SK-MEL-5 (cell line): Measurements from ENCODE around the gene MAD1L1. TPM values are rescaled to one million over a fixed set of nuclear protein-coding genes. Genes with fewer than 3 reads are reported as not detected.
"Not testable (repeated sequence)": the region's sequence is repeated elsewhere in the genome, so short reads cannot be mapped to it uniquely, and the experiment has no call there.

ENCODE experiments used
- DNase-seq: peaks from one replicate; pipeline ENCODE4 v3.0.0-alpha.2; 2016; ENCODE audit warnings: low read depth, low spot score
- in situ Hi-C: cut with HindIII; loops from 2 replicates; pipeline ENCODE4 v1.10.0; 2016; ENCODE audit warnings: low sequenced_read_pairs, high pct_unique_total_duplicates, low pct_unique_long_range_greater_than_20kb
- total RNA-seq: library from RNA; depleted of rRNA; stranded (reverse); fragments of >200 nt; shearing (Covaris generic); gene quantifications from 2 replicates; pipeline ENCODE4 v1.2.3, GENCODE V29; 2014

The MAD1L1 gene
- total RNA-seq, 1 experiment from 2014 or later, result 204 TPM

DNA sequence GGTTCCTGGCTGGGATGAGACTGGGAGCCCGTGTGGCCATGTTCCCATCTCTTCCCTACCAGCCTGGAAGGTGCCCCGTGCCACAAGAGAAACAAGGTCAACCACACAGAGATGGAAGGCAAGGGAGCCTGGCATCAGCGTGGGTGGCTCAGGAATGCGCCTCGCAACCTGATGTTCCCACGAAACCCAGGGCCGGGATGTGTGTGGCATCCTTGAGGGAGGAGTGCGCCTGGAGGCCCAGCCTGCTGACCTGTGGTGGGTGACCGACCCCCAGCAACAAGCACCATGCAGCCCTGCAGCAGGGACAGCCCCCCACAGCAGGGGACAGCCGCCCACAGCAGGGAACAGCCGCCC lies 295.5 kb downstream of the MAD1L1 start:
- in situ Hi-C loops, result no loop called here
- no peak for DNase-seq

DNA sequence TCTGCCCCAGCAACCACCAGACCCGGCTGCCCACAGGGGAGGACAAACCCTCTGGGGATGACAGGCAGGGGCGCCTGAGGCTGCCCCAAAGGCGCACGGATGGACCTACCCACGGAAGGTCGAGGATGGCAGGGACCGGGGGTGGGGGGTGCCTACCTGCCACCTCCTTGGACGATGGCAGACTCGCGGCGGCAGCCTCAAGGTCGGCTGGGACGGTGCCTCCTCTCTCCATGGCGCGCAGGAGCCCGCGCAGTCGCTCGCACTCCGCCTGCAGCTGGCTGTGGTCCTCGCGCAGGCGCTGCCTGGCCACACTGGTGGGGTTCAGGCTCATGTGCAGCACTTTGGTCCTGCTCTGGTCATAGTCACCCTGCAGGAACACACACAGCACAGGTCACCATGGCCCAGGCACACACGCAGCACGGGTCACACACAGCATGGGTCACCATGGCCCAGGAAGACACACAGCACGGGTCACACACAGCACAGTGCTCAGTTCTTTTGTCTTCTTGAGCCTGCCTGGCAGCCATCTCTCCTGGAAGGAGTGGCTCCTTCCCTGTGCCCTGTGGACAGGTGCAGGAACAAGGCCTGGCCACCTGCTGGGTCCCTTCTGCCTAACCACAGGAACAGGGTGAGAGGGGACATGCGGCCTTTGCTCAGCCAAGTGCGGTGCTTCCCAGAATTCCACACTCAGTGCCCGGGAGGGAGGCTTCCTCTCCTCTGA lies 296.1 kb downstream of the MAD1L1 start:
- in situ Hi-C loops, result no loop called here

DNA sequence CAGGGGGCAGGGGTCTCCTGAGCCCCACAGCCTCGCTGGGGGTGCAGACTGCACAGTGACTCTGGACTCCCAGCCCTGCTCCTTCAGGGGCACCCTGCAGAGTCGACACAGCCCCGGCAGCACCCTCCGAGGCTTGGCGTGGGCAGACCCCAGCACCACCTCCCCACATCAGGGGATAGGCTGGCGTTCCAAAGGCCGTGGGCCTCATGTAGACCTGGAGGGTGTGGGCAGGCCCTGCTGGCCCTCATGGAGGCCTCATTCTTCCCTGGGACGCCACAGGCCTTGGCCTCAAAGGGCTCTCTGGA lies 296.8 kb downstream of the MAD1L1 start:
- in situ Hi-C loops, result no loop called here

More for the DNA sequence above, 296.1 kb downstream of the MAD1L1 start:
- no peak for DNase-seq

DNA sequence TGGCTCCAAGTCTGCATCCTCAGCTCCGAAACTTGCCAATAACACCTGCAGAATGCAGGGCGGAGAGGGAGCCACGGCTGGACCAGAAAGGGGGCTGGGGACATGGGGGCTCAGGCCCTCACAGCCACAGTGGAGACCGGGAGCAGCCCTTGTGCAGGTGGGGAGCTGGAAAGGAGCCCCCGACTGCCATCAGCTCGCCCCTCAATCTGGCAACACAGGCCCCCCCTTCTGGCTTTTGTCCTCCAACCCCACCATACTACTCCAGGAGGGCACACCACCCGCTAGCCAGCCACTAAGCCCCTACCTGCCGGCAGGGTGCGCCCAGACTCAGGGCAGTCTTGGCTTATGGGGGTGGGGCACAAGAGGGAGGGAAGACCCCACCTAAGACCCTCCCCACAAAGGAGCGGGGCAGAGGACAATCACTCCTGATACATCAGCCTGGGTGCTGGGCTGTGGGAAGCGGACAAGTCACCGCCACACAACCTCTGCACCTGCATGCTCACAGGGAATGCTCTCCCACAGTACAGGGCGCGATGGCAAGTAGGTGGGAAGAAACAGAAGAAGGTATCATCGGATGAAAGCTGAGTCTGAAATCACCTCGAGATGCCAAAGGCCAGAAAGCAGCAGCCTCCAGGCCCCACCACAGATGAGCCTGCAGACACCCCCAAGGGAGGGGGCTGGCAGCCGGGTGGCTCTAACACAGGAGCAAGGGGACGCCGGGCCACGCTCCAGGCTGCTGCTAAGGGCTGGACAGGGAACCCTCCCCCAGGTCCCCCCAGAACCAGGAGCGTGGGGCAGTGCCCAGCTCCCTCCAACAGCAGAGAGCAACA lies 297.4 kb downstream of the MAD1L1 start:
- in situ Hi-C loops, result no loop called here
- DNase-seq, result no peak

More for the DNA sequence above, 296.8 kb downstream of the MAD1L1 start:
- no peak for DNase-seq

DNA sequence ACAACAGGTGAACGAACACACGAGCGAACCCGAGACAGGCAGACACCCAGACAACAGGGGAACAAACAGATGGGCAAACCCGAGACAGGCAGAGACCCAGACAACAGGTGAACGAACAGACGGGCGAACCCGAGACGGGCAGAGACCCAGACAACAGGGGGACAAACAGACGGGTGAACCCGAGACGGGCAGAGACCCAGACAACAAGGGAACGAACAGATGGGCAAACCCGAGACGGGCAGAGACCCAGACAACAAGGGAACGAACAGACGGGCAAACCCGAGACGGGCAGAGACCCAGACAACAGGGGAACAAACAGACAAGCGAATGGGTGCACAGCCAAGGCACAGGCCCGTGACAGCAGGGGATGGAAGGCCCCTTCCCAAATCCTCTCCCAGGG lies 298.0 kb downstream of the MAD1L1 start:
- no peak for DNase-seq
- in situ Hi-C loops, result no loop called here

DNA sequence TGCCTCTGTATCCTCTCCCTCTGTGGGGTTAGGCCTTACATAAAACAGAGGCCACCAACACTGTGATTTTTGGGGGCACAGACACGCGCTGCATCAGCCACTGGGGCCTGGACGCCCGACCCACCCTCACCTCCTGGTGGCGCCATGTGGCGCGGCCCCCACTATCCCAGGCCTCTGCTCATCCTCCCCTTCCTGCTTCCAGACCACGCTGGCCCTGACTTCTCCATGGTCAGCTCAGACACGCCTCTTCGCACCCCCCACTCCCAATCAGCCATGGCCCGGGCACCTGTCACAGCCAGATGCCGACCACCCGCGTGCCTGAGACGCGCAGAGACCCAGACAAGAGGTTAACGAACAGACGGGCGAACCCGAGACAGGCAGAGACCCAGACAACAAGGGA lies 298.7 kb downstream of the MAD1L1 start:
- in situ Hi-C loops, result no loop called here
- no peak for DNase-seq

DNA sequence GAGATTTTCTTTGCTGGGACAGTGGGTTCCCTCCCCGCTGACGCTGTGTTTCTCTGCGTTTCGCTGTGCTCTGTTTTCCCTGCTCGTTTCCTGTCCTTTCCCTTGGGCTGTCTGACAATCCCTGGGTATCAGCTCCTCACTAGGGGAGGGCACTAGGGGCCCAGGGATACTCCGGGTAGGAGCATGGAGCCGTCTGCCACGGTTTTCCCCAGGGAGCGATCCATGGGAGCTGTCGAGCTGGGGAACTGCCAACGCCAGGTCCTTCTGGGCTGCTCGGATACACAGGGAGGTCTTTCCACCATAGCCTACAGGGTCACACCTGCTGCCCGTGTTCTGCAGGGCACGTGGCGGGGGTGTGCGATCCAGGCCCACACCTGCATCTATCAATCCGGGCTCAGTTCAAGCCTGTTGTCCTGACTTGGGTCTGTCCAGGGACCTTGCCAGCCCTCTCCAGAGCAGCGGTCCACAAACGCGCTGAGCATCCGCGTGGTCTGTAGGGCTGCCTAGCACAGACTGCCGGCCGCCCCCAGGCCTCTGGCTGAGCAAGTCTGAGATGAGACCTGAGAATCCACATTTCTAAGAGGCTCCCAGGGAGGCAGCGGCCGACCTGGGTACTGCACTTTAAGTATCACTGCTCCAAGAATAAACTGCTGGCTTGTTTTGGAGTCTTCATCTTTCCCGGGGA lies 299.5 kb downstream of the MAD1L1 start:
- DNase-seq, result no peak
- in situ Hi-C loops, result no loop called here

DNA sequence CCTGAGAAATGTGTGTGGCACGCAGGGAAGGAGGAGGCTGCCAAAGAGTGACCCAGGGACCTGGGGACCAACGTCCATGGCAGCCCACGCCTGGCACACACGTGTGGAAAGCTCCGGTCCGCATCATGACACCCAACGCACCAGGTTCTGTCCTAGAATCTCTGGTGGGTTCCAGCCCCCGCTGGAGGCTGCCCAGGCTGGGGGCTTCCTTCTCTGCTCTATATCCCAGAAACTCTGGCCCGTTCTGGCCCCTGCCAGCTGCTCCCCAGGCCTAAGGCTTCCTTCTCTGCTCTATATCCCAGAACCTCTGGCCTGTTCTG lies 300.8 kb downstream of the MAD1L1 start:
- in situ Hi-C loops, result no loop called here
- no peak for DNase-seq

DNA sequence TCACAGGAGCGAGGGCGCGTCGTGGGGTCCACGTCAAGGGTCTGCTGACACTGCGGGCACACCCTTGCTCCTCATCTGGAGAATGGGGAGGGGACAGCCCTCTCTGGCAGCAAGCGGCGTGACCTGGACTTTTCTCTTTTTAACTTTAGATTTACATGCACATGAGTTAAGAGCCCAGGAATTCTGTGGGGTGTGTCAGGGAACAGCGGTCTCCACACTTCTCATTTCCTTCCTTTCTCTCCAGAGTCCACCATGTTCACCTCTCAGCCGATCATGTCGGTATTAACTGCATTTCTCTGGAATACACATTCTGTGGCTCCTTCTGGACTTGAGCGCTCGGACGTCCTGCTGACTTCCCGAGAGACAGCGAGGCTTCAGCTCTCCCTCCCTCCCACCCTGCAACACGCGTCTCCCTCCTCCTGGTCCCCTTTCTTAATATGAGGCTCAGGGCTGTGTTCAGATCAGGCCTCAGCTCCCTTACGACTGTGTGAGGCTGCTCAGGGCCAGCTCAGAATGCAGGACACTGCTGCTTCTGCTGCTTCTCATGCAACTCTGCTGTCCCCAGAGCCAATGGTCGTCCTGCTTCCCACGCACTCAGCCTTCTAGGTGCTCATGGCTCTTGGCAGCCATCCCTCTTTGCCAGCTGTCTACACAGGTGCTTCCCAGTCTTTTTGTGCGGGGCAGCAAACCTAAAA lies 301.3 kb downstream of the MAD1L1 start:
- no peak for DNase-seq
- in situ Hi-C loops, result no loop called here

DNA sequence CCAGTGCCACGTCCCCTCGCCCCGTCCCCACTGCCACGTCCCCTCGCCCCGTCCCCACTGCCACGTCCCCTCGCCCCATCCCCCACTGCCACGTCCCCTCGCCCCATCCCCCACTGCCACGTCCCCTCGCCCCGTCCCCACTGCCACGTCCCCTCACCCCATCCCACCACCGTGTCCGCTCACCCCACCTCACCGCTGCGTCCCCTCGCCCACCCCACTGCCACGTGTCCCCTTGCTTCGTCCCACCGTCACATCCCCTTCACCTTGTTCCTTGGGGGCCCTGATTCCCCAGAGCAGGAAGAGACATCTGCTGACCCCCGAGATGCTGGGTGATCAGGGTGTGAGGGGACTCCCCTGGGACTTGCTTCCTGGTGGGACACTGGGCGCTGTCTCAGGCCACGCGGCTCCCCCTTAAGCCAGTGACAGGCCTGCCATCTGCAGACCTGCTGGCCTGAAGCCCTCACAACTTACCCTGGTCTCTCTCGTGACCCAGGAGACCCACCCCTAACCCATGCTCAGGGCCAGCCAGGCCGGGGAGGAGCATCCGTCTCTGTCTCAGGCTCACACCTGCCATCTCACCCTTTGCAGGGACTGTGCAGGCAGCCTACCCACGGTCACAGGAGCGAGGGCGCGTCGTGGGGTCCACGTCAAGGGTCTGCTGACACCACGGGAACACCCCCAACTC lies 302.2 kb downstream of the MAD1L1 start:
- in situ Hi-C loops, result no loop called here

DNA sequence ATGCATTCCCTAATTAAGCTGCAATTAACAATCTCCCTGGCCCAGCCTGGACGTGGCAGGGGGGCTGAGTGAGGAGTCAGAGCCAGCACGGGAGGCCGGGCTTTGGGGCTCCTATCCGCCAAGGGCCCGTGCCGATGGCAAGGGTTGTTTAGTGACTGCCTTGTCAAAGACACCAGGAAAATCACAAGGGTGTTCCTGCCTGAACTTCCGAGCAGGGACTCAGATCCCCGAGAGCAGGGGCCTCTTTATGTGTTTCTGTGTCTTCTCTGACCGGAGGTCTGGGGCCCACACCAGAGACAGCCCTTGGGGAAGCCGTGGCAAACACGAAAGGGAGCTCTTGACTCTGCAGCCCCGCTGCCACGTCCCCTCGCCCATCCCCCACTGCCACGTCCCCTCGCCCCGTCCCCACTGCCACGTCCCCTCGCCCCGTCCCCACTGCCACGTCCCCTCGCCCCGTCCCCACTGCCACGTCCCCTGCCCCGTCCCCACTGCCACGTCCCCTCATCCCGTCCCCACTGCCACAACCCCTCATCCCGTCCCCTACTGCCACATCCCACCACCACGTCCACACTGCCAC lies 303.3 kb downstream of the MAD1L1 start:
- in situ Hi-C loops, DNase-seq: not testable (repeated sequence)

More for the DNA sequence above, 302.2 kb downstream of the MAD1L1 start:
- DNase-seq, result no peak

DNA sequence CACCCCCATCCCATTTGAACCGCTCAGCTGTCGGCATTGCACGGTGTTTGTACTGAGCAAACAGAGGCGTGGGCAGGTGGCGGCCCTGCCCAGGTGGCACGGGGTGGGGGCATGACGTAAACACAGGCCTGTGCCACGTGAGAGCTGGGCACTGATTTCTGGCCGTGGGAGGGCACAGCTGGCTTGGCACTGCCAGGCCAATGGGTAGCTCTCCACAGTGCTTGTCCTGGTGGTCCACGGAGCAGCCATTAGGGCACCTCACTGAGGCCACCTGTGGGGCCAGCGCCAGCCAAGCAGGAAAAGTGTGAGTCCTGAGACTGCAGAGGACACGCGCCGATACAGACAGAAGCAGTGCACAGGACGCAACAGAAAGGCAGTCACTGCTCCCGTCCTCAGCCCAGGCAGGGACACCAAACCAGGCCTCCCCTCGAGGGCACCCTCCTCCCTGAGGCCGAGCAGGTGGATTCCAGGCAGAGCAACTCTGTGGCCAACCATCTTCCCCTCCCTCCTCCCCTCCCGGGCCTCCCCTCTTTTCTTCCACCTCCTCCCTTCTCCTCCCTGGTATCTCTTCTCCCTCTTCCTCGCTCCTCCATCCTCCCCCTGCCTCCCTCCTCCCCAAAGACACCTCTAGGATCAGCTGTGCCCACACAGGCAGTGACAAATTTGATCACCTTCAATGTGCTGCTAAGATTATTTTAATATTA lies 303.9 kb downstream of the MAD1L1 start:
- in situ Hi-C loops, result no loop called here

DNA sequence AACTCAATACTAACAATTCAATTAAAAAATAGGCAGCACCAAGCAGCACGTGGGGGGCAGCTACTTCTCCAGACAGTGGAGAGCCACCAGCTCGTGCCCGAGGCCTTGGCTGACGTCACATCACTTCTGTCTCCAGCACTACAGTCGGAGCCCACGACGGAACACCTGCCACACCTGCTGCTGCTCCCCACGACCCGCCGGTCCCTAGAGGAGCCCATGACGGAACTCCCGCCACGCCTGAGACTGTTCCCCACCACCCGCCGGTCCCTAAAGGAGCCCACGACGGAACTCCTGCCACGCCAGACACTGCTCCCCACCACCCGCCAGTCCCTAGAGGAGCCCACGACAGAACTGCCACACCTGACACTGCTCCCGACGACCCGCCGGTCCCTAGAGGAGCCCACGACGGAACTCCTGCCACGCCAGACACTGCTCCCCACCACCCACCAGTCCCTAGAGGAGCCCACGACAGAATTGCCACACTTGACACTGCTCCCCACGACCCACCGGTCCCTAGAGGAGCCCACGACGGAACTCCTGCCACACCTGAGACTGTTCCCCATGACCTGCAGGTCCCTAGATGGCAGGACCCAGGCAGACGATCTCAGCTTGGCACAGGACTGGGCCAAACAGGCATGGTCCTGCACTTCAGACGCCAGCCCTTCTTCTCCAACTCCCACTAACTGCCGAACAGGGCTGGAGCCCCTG lies 304.7 kb downstream of the MAD1L1 start:
- in situ Hi-C loops, result no loop called here
- DNase-seq, result no peak

More for the DNA sequence above, 303.9 kb downstream of the MAD1L1 start:
- no peak for DNase-seq

DNA sequence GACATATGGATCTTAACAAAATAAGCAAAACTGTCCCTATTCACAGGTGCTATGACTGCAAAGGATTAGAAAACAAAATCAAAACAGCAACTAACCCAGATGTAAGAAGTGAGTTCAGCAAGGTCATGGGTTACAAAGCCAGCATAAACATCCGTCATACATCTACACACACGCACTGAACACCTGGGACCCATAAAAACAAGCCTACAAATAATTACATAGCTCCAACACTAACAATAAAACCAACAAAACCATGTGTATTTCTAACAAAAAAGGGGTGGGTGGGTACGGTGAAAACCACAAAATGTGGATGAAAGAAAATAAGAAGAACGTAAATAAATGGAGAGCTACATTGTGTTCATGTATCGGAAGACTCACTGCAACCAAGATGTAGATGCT lies 305.8 kb downstream of the MAD1L1 start:
- no peak for DNase-seq
- in situ Hi-C loops, result no loop called here

DNA sequence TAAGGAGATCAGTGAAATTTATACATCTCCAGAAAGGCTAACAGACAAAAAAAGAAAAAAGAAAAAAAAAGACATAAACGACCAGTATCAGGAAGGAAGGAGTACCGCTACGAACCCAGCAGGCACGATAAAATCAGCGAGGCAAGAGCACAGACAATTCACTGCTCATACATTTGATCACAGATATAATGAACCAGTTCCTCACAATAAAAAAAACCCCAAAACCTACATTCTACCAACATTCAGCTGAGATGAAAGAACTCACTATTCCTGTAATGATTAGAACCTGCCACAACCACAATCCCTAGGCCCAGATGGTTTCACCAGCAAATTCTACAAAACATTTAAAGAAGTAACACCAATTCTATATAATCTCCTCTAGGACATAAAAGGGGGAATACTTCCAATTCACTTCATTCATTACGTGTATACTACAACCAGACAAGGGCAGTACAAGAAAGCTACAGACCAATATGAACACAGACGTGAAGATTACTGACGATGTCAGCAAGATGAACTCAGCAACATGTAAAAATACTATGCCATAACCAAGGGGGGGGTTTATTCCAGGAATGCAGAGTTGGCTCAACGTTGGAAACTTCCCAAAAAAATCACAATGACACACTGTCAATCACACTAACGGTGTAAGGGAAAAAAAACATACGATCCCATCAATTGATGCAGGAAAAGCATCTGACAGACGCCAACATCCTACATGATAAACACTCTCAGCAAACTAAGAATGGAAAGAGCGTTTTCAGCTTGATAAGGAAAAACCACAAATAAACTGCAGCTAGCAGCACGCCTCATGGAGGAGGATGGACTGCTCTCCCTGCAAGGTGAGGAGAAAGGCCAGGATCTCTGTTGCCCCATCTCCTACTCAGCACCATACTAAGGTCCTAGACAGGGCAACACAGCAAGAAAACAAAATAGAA lies 306.5 kb downstream of the MAD1L1 start:
- no peak for DNase-seq
- in situ Hi-C loops, result no loop called here
